COLO668 (cell line): ENCODE measurements around the gene UROD.
"Not testable (repeated sequence)": the region's sequence is repeated elsewhere in the genome, so short reads cannot be mapped to it uniquely, and the experiment has no call there.

Source experiments
- DNase-seq: peaks from one replicate; lab custom pipeline; 2025; ENCODE audit not compliant: unreplicated experiment; lab: John Stamatoyannopoulos, UW

The UROD gene

DNA sequence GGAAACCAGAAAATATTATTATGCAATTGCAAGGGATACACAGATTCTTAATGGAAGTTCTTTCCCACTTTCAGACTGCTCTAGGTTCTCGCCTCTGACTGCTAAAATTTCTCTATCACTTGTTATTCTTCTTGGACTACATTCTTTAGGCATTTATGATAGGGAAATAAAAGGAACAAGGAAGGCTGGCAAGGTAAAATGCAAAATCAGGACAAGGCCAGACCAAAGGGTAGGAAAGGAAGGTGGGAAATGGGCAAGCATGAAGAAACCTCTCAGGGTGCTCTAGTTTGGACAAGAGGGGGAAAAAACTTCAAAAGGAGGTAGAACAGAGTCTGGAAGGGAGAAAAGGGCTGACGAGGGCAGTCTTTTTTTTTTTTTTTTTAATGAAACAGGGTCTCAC is 26.2 kb downstream of the UROD start:
- no peak for DNase-seq

DNA sequence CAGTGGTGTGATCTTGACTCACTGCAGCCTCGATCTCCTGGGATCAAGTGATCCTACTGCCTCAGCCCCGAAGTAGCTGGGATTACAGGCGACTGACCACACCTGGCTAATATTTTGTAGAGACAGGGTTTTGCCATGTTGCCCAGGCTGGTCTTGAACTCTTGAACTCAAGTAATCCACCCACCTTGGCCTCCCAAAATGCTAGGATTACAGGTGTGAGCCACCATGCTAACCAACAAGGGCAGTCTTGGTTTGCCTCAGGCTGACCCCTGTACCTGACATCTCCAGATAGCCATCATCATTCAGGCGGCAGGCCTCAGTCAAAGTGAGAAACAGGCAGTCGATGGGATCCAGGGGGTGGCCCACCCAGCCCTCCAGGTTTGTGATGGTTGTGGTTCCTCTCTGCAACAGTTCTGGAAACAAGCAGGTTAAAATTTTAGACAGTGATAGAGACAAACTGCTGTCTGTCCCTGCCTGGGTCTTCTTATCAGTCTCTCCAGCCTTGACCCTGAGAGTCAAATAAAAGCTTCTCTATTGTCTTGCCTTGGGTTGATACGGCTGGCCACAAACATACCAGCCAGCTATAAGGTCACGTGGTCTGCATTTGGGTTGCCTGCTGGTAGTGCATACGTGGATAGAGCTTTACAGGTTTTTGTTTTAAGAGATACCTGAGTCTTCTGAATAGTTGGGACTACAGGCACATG is 26.8 kb downstream of the UROD start:
- no peak for DNase-seq

DNA sequence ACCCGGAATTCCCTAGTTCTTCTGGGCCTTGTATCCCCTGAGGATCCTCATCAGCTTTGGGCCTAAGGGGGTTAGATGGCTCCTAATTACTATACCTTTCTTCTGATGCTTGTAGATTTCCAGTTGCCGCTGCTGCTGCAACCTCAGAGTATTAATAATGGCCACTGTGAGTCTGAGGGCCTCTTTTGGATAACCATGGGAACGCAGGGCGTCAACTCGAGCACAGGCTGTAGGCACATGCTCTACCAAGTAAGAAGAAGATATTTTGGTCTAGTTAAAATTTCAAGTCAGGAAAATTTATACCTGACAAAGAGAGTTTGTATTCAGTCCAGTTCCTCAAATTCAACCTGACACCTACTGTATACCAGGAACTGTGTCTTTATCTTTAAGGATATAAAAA is 28.2 kb downstream of the UROD start:
- no peak for DNase-seq

DNA sequence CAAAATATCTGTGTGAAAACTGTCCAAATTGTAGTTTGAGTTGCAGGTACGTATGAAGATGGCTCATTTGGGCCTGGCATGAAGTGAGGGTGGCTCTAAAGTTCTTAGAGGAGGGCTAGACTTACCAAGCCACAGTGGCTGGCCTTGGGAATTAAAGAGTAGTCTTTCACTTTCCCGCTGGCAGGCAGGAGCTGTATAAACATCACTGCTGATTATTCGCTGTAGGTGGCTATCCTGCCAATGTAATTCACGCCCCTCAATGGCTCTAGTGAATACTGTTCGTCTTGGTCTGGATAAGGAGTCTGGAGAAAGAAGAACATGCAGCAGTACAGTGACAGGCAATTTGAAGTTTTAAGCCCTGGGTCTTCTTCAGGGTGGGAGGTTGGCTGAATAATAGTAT is 31.0 kb downstream of the UROD start:
- DNase-seq = no peak

DNA sequence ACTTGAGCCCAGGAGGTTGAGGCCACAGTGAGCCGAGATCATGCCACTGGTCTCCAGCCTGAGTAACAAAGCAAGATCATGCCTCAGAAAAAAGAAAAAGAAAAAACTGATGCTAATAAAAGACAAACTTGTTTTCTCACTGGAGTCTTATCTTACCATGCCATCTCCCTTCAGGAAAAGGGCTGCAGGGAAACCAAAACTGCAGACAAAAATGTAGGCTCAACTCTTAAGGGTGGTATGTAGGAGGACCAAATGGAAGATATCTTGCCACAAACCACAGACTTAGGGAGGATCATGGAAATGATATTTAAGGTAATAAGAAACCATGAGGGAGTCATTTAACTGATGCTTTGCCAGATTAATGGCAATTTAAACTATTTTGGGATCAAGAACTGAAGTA is 32.9 kb downstream of the UROD start:
- no peak for DNase-seq

DNA sequence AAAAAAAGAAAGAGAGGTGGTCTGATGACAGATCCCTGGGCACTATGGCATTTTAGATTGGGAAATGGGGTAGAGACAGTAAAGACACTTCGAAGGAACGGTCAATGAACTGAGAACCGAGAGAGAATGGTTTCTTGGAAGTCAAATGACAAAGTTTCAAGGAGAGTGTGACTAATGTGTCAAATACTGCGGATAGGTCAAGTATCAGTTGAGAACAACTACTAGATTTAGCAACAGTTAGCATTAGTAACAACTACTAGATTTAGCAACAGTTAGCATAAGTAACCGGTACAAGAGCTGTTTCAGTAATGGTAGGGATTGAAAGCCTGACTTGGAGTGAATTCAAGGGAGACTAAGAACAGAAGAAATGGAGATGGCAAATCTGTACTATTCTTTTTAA is 35.0 kb downstream of the UROD start:
- DNase-seq = no peak

DNA sequence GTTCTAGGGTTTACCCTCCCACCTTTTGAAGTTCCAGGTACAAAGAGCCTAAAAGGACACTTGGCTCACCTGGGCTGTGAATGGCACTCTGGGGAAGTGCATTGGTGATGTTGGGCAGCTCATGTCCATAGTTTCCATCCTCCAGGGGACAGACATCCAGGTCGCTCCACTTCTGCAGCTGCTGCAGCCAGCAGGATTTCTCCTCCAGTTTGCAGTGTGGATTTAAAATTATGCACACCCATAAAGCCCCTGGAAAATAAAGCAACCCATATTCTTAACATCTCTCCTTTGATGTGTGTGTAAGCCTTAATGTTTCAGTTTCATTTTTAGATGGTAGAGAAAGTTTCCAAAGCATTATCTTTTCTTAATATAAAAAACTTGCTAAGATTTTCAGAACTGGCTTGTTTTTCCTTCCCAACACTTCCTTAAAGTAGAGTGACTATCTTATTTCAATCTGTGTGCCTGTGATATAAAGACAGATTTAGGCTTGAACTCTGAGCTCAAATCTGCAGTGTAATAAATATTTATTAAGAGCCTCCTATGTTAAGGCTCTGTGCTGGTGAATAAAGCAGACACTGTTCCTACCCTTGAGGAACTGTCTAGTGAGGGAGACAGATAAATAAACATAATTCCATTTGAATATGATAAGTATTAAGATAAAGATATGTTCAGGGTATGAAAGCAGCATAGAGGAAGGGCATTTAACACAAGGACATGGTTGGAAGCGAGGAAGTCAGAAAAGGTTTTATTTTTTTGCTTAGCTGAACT is 39.1 kb downstream of the UROD start:
- no peak for DNase-seq

DNA sequence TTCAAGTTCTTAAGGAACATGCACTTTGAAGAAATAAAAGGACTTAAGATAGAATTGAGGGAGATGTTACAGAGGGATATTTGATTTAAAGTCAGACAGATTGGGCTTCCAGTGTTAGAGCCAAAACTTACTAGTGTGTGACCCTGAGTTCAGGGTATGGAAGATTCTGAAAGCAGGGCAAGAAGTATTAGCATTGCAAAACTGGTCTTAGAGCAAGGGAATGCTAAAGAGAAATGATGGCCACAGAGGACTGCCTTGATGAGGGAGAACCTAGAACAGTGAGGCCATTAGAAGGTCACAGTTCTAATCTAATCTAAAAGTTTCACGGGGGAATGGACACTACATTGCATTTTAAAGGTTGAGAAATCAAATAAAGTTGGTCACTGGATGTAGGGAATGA is 45.5 kb downstream of the UROD start:
- DNase-seq = no peak

DNA sequence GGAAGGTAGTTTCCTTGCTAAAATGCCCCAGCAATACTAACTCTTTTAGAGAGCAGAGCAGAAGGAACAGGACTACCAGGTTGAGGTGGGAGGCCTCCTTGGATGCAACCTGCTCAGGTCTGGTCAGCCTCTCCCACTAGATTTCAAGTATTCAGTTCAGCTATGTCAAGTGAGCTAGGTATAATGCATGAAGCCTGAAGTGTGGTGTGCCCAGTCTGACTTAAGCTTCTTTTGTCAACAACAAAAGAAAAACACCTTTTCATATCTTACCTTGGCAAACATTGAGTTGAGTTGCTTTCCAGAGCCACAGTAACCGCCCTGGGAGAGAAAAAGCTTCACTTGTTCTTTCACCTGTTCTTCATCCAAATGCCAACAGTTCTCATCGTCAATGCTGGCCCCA is 47.8 kb downstream of the UROD start:
- no peak for DNase-seq

DNA sequence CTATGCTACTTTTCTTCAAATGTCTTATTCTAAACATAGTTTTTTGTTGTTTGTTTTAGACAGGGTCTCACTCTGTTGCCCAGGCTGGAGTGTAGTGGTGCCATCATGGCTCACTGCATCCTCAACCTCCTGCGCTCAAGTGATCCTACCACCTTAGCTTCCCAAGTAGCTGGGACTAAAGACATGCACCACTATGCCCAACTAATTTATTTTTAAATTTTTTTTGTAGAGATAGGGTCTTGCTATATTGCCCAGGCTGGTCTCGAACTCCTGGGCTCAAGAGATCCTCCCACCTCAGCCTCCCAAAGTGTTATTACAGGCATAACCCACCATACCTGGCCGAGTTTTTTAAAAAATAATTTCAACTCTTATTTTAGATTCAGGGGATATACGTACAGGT is 50.4 kb downstream of the UROD start:
- not testable (repeated sequence) for DNase-seq

DNA sequence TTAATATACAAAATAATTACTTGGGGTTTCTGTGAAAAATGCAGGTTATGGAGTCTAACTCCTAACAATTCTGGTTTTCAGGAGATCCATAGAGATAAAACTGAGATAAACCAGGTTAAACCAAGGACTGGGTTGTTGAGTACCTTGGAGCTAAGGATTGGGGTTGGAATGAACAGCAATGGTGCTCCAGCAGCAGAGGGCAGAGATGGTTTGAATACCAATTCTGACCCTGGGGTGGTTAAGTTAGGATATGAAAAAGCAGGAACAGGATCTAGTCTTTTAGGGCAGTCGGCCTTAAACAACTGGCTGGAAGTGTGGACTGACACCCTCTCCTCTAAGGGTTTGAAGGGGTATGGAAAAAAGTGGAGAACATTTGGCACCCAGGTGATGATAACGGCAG is 53.0 kb downstream of the UROD start:
- DNase-seq = no peak
